ENCODE data around the gene ACTL6A.
"Not testable (repeated sequence)": the region's sequence is repeated elsewhere in the genome, so short reads cannot be mapped to it uniquely, and the experiment has no call there.

Gene ACTL6A

GRCh38 chr3:179562591-179563270 lies at the start of gene ACTL6A:
TSS of gene ACTL6A (plus strand) at chr3:179562926. CDS start at chr3:179563093, 167 bp downstream.
- peak; percentile 99 for DNase-seq (ENCODE audit: low read depth, low spot score)

- no peak for DNase-seq (ENCODE audit: low read depth, low spot score)
These were observed 48.9 kb upstream of the ACTL6A start for GRCh38 chr3:179513862-179514261.

DNA sequence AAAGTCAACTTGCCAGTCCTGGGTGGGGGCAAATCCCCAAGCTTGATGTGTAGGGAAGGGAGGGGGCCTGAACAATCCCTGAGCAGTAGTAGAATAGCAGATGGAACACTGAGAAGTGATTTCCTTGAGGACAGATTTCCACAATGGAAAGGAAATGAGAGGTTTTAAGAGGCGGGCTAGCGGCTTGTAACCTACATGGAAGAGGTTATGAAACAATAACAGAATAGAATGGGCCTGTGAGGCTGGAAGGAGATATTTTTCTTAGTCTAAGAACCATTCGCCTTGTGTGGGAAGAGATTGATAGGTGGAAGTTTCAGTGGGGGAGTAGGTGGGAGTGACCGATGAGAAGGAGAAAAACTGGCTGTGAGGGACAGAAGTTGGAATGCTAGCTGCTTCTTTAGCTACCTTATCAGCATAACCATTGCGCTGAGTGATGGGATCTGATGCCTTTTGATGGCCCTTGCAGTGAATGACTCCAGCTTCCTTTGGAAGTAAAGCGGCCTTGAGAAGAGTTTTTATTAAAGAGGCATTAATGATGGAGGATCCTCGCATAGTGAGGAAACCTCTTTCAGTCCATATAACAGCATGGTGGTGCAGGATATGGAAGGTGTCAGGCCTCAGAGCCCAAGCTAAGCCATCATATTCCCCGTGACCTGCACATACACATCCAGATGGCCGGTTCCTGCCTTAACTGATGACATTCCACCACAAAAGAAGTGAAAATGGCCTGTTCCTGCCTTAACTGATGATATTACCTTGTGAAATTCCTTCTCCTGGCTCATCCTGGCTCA lies 46.1 kb upstream of the ACTL6A start:
- DNase-seq (ENCODE audit: low read depth, low spot score), result not testable (repeated sequence)

GRCh38 chr3:179526482-179526881 lies 36.2 kb upstream of the ACTL6A start:
- DNase-seq (ENCODE audit: low read depth, low spot score), result no peak

- peak; percentile 12 for DNase-seq (ENCODE audit: low read depth, low spot score)
These were observed 35.7 kb upstream of the ACTL6A start for GRCh38 chr3:179526989-179527391.

- no peak for DNase-seq (ENCODE audit: low read depth, low spot score)
These were observed 34.0 kb upstream of the ACTL6A start for GRCh38 chr3:179528772-179529171.

- no peak for DNase-seq (ENCODE audit: low read depth, low spot score)
These were observed 31.1 kb upstream of the ACTL6A start for GRCh38 chr3:179531576-179531975.

DNA sequence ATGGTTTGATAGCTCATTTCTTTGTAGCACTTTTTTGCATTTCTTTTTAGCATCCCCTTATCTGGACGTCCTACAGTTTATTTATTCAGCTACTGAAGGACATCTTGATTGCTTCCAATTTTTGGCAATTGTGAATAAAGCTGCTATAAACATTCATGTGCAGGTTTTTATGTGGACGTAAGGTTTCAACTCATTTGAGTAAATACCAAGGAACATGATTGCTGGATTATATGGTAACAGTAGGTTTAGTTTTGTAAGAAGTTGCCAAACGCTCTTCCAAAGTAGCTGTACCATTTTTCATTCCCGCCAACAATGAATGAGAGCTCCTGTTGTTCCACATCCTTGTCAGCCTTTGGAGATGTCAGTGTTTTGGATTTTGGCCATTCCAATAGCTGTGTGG lies 29.5 kb upstream of the ACTL6A start:
- no peak for DNase-seq (ENCODE audit: low read depth, low spot score)

- DNase-seq (ENCODE audit: low read depth, low spot score), result no peak
These were observed 26.5 kb upstream of the ACTL6A start for GRCh38 chr3:179536256-179536655.

- no peak for DNase-seq (ENCODE audit: low read depth, low spot score)
These were observed 21.6 kb upstream of the ACTL6A start for GRCh38 chr3:179541094-179541493.

DNA sequence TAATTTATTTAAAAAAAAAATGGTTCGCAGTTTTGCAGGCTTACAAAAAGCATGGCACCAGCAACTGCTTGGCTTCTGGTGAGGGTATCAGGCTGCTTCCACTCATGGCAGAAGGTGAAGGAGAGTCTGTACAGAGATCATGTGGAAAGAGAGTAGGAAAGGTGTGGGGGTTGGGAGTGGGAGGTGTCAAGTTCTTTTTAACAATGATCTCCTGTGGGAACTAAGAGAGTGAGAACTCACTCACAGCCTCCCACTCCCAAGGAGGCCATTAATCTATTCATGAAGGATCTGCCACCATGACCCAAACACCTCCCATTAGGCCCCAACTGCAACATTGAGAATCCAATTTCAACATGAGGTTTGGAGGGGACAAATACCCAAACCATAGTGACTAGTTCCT lies 21.1 kb upstream of the ACTL6A start:
- no peak for DNase-seq (ENCODE audit: low read depth, low spot score)

GRCh38 chr3:179542375-179542774 lies 20.4 kb upstream of the ACTL6A start:
- no peak for DNase-seq (ENCODE audit: low read depth, low spot score)

DNA sequence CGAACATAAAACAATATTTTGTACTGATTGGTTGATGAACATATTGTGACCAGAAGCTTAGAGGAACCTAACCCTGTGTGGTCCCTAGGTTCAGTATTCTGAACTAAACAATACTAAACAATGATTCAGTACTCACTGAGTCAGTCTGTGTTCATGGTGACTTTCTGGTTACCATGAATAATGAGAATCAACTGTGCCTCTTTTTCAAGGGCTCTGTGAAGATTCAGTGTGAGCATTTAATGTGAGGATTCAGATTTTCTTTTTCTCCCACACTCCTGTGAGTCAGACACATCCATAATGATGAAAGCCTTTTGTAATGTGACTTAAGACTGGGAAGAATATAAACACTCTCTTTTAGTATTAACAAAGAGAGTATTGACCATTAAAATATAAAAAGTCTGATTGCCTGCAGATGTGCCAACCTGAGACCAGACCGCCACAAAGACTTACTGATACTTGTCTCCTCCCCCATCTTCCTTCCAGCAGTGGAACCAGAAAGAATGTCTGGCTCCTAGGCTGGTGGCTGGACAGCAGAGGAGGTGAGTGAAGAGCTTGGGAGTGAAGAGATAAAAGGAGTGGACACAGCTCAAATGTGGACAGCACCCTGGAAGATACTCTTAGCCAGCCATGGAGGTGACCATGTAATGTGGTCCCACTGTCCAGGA lies 17.6 kb upstream of the ACTL6A start:
- no peak for DNase-seq (ENCODE audit: low read depth, low spot score)

DNA sequence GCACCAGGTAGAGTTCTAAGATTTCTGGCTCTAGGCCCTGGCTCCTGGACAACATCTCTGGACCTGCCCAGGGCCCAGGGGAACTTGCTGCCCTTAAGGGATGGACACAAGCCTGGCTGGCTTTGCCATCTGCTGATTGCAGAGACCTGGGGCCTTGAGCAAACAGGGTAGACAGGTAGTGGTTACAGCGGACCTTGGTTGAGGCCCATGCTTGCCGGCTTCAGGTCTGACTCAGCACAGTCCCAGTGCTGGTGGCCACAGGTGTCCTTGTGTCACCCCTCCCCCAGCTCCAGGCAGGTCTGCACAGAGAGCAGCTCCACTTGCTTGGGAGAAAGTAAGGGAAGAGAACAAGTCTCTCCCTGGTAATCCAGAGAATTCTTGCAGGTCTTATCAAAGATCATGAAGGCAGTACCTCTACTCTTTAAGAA lies 15.9 kb upstream of the ACTL6A start:
- DNase-seq (ENCODE audit: low read depth, low spot score), result no peak

DNA sequence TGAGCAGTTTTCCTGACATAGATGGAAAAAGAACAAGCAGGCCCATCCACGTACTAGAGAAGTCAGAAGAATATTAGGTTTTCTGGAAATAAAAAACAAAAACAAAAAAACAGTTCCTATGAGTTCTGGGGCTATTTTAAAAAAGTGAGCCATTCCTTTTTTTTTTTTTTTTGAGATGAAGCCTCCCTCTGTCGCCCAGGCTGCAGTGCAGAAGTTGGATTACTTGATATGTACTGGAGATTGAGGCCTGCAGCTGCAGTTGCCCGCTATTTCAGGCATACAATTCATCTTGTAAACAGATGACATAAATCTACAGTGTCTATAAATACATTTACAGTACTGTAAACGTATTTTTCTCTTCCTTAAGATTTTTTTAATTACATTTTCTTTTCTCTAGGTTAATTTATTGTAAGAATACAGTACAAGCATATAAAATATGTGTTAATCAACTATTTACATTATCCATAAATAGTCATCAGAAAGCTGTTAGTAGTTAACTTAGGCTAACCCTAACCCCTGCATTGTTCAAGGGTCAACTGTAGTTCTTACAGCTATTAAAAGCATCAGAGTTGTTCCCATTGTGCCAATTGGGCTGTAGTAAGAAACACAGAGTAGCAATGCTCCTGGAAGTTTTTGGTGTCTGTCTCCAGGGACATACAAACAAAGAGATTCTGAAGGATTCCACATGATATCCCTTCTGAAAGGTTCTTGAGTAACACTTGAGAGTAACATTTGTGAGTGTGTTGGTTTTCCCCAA lies 11.2 kb upstream of the ACTL6A start:
- DNase-seq (ENCODE audit: low read depth, low spot score), result no peak

GRCh38 chr3:179558742-179559364 lies 3.9 kb upstream of the ACTL6A start:
- peak; percentile 43 for DNase-seq (ENCODE audit: low read depth, low spot score)

- no peak for DNase-seq (ENCODE audit: low read depth, low spot score)
These were observed 1.9 kb upstream of the ACTL6A start for GRCh38 chr3:179560791-179561190.

- peak; percentile 22 for DNase-seq (ENCODE audit: low read depth, low spot score)
These were observed 601 bp downstream of the ACTL6A start for GRCh38 chr3:179563271-179563783.

GRCh38 chr3:179565496-179565895 lies 2.8 kb downstream of the ACTL6A start:
- DNase-seq (ENCODE audit: low read depth, low spot score), result no peak

DNA sequence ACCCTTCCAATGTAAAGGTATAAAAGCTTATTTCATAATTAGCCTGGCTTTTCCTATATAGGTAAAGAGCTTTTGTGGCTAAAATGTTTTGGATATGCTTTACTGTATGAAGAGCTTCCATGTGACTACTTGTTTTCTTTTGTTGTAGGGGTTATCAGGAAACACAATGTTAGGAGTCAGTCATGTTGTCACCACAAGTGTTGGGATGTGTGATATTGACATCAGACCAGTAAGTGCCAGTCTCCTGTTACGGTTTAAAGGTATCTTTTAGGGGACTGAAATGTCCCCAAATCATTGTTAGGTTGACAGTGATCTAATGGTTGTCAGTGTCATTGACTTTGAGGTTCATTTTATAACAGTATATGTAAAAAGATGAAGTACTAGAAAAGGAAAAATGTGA lies 18.3 kb downstream of the ACTL6A start:
- no peak for DNase-seq (ENCODE audit: low read depth, low spot score)

- no peak for DNase-seq (ENCODE audit: low read depth, low spot score)
These were observed 26.4 kb downstream of the ACTL6A start for GRCh38 chr3:179589143-179589542.
